Left ventricle myocardium superior (tissue), 1 donor: ENCODE data around the gene DLD. TPM values are rescaled to one million over a fixed set of nuclear protein-coding genes. Genes with fewer than 3 reads are reported as not detected.
A peak's percentile ranks its signal among the peaks of the same experiment; 100 is the strongest.

Source experiments
- ATAC-seq: fragments of 200-7000 bp; cut with Tn5 transposase; one replicate; pipeline ENCODE4 v1.9.1; 2020; ENCODE audit warnings: mild to moderate bottlenecking, moderate library complexity
- DNase-seq: peaks from one replicate; pipeline ENCODE4 v3.0.0-alpha.2; 2020
- intact Hi-C: fragments of 100-400 bp; cut with micrococcal nuclease; formaldehyde crosslinking; loops from one replicate; pipeline ENCODE4 v1.11.0; 2022
- total RNA-seq: library from RNA; stranded (reverse); fragmentation: NEBNext Ultra II Directional; extraction: Animal tissue kit (Norgen Biotek cat#: 25700); gene quantifications from one replicate; pipeline ENCODE4 v1.2.1, GENCODE V29; 2021
- donor health status: DM: no; HTN: yes; CAD: no; lungs with severe emphysema.

Gene DLD
- total RNA-seq, 1 donor from 2014 or later = 314 TPM

DNA sequence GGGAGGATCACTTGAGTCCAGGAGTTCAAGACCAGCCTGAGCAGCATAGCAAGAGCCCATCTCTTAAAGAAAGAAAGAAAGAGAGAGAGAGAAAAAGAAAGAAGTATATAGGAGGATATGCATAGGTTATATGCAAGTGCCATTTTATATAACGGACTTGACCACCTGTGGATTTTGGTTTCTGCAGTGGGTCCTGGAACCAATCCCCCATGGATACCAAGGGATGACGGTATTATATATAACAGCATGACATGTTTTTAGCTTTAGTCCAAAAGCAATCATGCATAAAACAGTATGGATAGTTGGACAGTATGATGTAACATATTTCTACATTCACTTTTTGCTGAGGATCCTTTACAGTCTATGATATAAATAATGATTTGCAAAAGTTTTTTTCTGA is 45.3 kb downstream of the DLD start:
- ATAC-seq (no peak), DNase-seq (no peak)
- intact Hi-C loops = no loop called here

DNA sequence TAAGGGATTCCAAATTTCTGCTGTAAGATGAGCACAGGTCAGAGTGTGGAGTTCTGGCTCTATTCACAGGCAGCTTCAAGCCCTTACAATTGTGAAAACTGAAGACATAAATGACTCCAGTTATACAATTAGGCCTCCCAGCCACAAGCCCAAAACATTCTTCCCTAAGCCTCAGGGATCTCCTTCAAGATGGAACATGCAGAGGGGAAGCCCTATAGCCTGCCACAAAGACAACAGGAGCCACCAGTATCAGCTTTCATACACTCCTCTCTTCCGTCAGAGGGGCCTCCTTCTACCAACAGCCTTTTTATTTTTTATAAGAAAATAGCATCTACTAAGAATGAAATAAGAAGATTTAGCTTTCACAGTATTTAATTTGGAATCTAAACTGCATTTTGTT is 46.5 kb downstream of the DLD start:
- intact Hi-C loops = no loop called here
- DNase-seq = no peak
- no peak for ATAC-seq

DNA sequence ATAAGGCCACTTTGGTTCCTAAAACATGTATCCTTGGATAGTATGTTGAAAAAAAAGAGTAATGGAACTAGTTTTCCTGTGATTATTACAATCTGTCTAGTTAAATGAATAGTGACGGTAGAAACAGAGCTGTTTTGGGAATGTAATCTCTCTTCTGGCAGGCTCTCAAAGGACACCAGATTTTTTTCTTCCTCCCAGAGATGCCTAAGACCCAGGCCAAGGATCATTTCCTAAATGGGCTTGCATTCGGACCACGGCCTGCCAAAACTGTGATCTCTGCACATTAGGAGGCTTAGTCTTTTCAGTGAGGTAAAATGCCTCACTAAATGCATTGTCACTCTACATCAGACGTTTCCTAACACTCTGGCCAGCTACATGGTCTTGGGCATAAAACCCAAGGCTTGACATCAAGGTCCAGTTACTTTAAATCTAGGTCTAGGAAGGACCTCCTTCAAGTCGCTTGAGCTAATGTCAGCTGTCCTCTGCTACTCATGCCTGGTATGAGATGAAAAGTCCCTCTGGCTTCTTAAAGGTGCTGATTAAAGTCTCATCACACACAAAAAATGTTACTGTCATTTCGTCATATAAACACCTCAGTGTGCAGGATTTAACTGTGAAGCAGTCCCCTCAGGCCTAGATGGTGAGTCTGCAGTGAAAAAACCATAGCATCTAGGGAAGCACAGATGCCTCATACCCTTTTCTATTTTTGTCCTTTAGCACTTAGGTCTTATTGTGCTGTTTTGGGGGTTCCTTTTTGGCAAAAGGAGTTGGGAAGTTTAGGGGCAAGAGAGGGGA is 47.7 kb downstream of the DLD start:
- peak; percentile 70 for ATAC-seq
- peak; percentile 56 for DNase-seq
- intact Hi-C loops = no loop called here

DNA sequence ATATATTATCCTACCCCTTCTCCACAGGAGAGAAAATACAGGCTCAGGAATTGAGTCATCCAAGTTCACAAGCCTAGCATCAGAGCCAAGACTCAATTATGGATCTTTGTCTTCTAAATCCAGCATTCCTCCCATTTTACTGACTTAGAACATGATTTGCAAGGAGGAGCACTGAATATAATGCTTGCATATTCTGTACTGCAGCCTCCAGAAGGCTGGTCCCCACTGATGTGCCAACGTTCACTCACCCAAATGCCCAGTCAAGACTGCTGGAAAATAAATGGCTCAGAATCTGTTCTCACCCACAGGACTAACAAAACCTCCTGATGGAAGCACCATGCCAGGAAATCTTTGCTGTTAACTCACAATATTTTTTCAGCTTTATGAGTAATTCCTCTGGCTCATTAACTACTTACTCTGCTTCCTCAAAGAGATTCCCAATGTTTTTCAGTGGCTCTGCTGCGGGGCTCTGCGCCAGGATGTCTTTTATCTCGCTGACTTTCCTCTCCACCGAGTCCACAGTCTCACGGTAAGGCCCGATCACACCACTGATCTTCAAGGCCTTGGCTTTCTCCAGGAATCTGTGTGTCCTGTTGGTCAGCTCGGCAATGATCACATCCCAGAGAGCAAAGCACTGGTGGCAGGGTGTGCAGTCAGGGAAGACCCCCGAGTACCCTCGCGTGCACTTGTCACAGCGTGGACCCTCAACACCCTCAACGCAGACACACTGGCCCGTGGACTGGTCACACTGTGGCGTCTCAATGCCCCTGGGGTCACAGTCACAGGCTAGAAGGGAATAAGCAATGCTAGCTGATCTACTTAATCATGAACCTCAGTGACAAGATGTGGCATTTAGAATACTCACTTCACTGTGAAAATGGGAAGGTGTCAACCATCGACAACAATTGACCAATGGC is 48.8 kb downstream of the DLD start:
- intact Hi-C loops = no loop called here
- peak; percentile 79 for DNase-seq
- ATAC-seq = peak; percentile 68

DNA sequence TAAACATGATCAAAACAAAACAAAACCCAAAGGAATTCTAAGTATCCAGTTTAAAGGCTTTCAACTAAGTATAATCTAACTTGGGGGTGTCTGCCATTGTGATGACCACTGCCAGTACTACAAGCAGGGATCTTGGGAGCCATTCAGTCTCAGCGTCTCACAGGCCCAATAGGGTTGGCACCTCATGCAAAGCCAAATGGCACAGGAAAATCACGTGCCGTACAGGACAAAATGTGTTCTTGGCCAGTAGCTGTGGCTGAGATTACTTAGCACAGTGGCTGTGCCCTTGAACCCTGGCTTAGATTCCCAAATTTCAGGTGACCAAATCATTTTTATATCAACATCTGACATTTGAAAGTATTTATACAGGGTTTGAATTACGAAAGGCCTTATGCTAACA is 50.0 kb downstream of the DLD start:
- ATAC-seq (peak; percentile 34), DNase-seq (no peak)
- intact Hi-C loops = no loop called here

DNA sequence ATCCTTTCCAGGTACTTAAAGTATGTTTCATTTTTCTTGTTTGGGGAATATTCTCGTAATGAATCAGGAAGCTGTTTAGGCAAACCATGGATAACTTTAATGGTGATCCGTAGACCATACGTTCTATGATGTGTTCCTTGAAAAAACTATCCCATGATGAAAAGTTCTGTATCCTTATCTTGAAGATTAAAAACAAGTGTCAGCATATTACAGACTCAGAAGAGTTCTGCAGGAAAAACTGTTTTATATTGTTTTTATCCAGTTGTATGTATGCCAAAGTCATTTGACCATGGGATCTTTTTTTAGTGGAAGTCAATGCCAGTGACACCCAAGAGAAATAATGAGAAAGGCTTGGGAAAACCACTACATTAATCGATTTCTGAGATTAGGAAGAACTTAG is 52.0 kb downstream of the DLD start:
- no peak for ATAC-seq
- intact Hi-C loops = no loop called here

DNA sequence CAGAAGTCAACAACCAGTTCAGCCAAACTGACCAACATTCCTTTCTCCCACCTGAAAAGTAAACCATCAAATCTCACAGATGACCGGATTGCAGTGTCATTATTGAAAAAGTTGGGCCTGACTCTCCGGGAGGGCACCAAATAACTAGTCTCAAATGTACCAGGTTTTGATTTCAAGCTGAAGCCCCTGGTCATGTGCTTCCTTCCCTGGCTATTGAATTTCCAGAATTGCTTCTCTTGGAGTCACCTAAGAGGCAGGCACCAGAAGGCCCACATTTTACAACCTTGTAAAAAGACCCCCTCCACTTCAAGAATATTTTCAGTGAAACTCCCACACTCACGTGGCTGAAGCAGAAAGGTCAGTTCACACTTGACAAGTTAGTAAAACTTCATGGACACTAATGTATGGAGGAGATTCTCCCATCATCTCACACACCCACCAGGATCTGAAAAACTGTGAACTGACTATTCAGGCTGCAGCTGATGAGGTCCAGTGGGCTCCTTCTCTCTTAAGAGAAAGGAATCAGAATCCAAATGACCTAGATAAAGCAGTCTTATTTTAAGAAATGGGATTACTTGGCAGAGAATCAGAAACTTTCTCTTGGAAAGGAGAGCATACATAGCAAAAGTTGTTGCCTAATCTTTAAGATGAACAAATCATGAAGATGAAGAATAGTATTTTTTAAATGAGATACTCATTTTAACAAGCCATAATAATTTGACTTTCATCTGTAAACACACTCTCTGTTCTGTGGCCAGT is 53.6 kb downstream of the DLD start:
- intact Hi-C loops = no loop called here
- DNase-seq = no peak
- ATAC-seq = no peak

More for the DNA sequence above, 52.0 kb downstream of the DLD start:
- no peak for DNase-seq

DNA sequence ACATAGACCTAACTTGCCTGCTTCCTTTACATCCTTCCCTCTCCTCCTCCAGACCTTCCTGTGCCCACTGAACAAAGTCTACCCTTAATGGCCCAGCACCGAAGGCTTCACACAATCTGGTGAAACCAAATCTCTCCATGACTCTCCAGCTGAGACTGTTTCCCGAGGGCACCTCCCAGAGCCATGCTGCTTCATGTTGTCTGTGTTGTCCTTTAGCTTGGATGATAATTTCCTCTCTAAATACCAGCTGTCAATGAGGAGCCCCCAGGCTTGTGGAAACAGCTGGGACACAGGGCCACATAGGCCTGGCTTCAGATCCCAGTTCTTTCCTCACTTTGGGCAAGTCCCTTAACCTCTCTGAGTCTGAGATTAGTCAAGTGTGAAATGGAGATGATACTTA is 54.3 kb downstream of the DLD start:
- DNase-seq (no peak), ATAC-seq (no peak)
- intact Hi-C loops = no loop called here

DNA sequence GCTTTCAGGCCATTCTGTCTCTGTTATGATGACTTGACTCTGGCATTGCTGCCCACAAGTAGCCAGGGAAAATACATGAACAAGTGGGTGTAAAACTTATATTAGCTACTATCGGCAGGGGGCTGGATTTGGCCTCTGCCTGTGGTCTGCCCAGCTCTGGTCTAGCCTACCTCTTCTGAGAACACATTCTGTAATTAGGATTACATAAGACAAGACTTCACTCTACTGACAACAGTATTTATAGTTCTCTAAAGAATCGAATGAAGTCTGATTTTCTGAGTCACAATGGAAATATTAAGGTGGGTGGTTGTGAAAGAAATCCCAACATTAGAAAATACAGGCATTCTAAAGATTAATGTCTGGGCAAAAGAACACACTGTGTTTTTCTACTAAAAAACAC is 55.5 kb downstream of the DLD start:
- intact Hi-C loops = no loop called here
- peak; percentile 34 for ATAC-seq
- no peak for DNase-seq

DNA sequence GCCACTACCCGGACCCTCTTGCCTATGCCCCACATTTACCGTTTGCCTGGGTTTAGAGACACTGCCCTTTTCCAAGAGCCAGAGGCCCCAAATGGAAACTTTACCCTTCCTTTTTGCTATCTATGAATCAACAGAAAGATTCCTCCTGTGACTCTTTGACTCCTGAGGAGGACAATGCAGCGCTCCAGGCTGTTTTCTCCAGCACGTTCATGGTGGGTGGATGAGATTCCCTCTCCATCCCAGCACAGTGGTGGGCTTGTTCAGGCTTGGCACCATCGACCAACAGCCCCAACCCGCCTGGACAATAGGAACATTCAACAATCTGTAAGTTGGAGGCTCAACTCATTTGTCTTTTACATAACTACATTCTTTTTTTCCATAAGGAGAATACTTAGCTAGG is 55.9 kb downstream of the DLD start:
- intact Hi-C loops = no loop called here
- DNase-seq = no peak

DNA sequence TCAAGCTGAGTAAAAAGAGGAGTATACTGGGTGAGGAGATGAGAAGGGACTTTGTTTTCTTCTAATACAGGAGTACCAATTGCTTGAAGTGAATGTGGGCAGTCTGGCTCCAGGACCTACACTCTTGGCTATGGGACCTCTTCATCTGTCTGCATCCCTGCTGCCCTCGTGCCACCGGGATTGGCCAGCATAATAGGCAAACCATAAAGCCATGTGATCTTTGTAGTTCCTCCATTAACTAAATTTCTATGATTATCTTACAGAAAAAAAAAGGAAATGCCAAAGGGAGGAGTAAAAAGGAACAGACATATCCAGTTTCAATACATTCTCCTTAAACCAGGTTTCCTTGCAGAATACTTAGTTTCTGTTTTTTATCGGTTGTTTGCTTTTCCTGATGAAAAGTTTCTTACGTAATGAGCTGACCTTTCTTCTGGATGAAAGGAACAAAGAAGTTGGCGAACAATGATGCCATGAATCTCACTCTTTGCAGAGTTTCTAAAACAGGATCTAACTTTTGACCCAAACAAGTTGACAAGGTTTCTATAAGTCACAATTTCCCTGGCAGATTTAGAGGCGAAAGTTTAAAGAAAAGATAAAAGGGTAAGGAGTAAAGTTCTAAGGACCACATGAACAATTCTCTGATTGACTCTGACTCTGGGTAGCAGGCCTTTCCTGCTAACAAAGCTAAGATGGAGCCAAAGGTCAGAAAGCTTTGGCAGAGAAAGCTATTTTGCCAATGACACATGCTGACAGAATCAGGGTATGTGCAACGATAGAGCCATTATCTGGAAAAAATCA is 57.9 kb downstream of the DLD start:
- intact Hi-C loops = no loop called here
- ATAC-seq (no peak), DNase-seq (no peak)

More for the DNA sequence above, 55.9 kb downstream of the DLD start:
- no peak for ATAC-seq

DNA sequence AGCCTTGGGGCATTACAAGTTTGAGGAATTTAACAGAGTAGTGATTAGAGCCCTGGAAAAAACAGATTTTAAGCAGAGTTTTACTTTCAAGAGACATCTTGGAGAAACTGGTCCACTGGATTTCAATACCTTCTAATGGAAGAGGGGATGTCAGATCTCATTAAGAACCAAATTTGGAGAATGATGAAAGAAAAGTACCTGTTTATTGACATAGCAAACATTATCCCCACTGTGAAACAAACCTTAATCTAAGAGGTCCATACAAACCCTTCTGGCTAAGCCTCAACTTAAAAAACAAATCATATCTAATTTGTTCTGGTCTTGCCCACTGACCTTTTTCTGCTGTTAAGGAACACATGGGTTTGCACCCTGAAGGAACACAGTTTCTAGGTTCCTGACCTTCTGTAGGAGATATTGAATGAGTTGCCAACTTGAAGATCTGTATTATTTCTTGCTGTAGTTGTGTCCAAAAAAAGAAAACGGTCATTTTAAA is 58.5 kb downstream of the DLD start:
- intact Hi-C loops = no loop called here
- DNase-seq (no peak), ATAC-seq (no peak)

DNA sequence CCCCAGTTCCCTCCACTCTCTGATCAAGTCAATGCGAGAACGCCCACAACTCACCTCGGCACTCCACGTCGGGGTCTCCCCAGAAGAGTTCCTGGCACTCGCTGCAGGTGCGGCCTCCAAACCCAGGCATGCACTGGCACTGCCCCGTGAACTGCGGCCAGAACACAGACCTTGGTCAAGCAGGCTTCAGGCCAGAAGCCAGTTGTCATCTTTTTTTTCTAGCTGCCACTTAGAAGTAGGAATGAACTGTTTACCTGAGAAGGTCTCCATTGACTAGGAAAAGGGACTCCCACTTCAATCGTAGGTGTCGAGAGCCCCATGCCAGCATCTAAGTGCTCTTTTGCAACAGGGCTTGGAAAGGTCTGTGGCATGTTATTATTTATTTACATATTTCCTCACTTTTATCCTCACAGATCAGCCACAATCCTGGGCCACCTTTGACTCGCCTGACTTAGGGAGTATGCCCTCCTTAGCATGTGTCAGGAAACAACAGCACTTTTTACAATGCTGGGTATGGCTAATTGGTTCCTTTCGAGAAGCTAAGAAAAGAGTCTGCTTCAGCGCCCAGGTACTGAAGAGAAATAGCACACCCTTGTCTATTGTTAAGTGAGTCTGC is 60.3 kb downstream of the DLD start:
- intact Hi-C loops = loop anchor here (10.0 kb wide), 1 partner anchor 54 kb away; the partner anchor contains the start of gene LAMB1
- ATAC-seq = no peak
- DNase-seq = no peak

DNA sequence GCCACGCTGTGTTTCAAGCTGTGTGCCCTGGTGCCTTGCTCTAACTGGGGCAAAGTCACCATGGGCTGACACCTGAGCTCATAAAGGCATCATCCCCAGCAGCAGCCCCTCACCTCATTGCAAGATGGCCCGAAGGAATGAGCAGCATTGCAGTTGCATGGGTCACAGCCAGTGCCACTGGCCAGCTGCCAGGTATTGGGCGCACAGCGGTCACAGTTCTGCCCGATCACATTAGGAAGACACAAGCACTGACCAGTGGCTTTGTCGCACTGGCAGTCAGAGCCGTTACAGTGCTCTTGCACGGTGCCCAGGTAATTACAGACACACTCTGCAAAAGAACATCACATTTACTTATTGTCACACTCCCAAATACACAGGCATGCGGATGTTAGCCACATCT is 60.9 kb downstream of the DLD start:
- DNase-seq (peak; percentile 43), ATAC-seq (peak; percentile 21)
- intact Hi-C loops = loop anchor here (10.0 kb wide), 1 partner anchor 53 kb away; the partner anchor contains the start of gene LAMB1

DNA sequence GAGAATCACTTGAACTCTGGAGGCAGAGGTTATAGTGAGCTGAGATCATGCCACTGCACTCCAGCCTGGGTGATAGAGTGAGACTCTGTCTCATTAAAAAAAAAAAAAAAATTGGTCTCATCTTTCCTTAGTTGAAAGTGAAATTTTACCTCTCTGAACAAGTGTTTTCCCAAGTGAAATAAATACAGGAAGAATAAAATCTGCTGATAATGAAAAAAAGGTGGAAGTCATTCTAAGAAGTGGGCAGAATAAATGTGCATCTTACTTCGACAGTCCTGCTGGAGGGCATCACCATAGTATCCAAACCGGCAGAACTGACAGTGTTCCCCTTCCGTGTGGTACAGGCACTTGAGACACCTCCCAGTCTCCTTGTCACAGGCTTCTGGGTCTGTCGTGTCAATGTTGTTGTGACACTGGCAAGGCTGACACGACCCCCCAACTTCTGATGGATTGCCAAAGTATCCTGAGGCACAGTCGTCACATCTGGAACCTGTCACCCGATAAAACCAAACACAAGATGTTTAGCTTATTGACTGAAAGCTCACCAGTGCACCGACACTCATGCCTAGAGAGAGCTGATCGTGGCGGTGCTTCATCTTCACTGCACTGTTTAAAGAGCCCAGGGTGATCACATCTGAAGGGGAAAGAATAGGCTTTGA is 62.4 kb downstream of the DLD start:
- intact Hi-C loops = loop anchor here (10.0 kb wide), 1 partner anchor 51 kb away; the partner anchor contains the start of gene LAMB1
- DNase-seq (no peak), ATAC-seq (no peak)

DNA sequence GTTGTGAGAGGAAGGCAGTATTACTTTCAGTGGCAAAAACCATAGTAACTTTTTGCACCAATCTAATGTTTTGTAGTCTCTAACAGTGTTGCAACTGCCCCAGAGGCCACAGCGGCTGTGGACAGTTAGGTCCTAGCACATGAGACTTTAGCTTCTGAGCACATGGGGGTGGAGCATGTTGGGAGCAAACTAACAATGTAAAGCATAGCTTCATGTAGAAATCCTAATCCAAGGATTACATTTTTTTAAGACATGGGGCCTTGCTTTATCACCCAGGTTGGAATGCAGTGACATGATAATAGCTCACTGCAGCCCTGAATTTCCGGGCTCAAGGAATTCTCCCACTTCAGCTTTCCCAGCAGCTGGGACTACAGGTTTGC is 62.9 kb downstream of the DLD start:
- intact Hi-C loops = loop anchor here (10.0 kb wide), 1 partner anchor 51 kb away; the partner anchor contains the start of gene LAMB1
- DNase-seq (no peak), ATAC-seq (no peak)

DNA sequence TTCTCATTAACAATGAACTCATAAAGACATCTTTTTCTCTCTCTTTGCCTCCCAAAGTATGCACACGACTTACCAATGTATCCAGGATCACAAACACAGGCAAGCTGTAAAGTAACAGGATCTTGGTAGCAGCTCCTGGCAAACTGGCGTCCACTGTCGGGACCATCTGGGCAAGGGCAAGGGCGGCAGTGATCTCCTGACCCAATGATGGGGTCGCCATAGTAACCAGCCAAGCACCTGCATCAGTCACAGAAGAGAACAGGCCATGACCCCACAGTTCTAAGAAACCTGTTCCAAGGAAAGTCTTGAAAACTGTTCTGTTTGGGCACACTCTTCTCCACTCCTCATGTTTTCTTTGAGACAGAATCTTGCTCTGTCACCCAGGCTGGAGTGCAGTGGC is 64.4 kb downstream of the DLD start:
- ATAC-seq (no peak), DNase-seq (no peak)
- intact Hi-C loops = loop anchor here (10.0 kb wide), 1 partner anchor 49 kb away; the partner anchor contains the start of gene LAMB1
